Measurements from ENCODE around the gene BANF1. TPM values are rescaled to one million over a fixed set of nuclear protein-coding genes. Genes with fewer than 3 reads are reported as not detected.

Gene BANF1
- total and polyA plus RNA-seq, 9 donors, result 42.1 to 268 (median 207) TPM

DNA sequence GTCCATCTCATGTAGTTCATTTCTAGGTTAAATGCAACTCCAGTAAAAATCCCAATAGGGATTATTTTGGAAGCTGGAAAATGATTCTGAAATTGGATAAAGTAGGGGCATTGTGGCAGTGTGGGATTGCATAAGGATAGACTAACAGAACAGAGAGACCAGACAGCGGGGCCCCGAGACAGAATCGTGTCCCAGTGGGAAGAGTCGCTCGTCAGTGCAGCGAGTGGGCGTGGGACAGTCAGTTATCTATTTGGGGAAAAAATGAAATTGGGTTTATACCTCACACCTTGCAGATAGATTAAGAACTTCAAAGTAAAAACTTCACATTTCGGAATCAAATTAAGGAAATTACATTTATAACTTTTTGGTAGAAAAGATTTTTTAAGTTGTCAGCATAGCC is 30.2 kb upstream of the BANF1 start:
- no peak overlapping the region for H3K4me3 ChIP-seq
- intact Hi-C loops (cut with DNase I), result no loop called here
- no peaks in the 10 kb centered on the region for H3K4me1 ChIP-seq (ENCODE audit: insufficient read depth)
- H3K36me3 ChIP-seq, result no peaks in the 10 kb centered on the region
- H3K9me3 ChIP-seq, result no peaks in the 10 kb centered on the region
- 91 to 93% (median 92%) methylated on average over 8 of the region's 8 CpGs for WGBS, 3 donors
- TF ChIP-seq EP300 (IDR thresholded peaks at IDR 0.05) (no peak), CTCF (IDR thresholded peaks at IDR 0.05) (no peak), POLR2A (IDR thresholded peaks at IDR 0.05) (no peak)
- H3K27ac ChIP-seq, result no peak overlapping the region
- no peaks in the 10 kb centered on the region for H3K27me3 ChIP-seq
- peak in 1 of 5 donors; percentile 3 for DNase-seq

GRCh38 chr11:65973439-65974110 is 28.7 kb upstream of the BANF1 start:
- Histone ChIP-seq H3K9me3 (no peaks in the 10 kb centered on the region), H3K36me3 (no peaks in the 10 kb centered on the region), H3K27me3 (no peaks in the 10 kb centered on the region), H3K4me3 (no peak overlapping the region), H3K4me1 (ENCODE audit: insufficient read depth) (no peaks in the 10 kb centered on the region), H3K27ac (no peak overlapping the region)
- intact Hi-C loops (cut with DNase I), result no loop called here
- DNase-seq, result no peak
- WGBS, 3 donors, result 84 to 96% (median 95%) methylated on average over 13 of the region's 13 CpGs
- no peak for TF ChIP-seq POLR2A (IDR thresholded peaks at IDR 0.05)
- no peak for TF ChIP-seq EP300 (IDR thresholded peaks at IDR 0.05)
- no peak for TF ChIP-seq CTCF (IDR thresholded peaks at IDR 0.05)

DNA sequence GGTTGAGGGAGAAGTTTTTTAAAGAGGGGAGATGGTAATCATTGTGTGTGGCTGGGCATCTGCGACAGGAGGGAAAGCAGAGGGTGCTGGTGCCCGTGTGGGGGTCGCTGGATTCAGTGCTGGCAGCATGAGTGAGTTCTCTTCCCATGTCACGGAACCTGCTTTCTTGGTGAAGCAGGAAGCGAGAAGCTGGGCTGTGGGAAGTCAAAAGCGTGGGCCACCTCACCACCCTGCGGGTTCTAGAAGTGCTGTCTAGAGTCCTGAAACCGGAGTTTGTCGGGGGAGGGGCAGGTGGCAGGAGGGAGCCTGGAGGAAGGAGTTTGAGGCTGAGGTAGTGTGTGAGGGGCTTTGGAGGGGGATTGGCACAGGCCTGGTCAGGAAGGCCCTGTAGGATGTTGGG is 26.5 kb upstream of the BANF1 start:
- H3K4me3 ChIP-seq, result no peak overlapping the region
- no peak for DNase-seq
- H3K27ac ChIP-seq, result no peak overlapping the region
- no peak for TF ChIP-seq POLR2A (IDR thresholded peaks at IDR 0.05)
- no peak for TF ChIP-seq EP300 (IDR thresholded peaks at IDR 0.05)
- TF ChIP-seq CTCF (IDR thresholded peaks at IDR 0.05), result no peak
- intact Hi-C loops (cut with DNase I), result no loop called here
- WGBS, 3 donors, result 93% methylated on average over 9 of the region's 9 CpGs
- no peaks in the 10 kb centered on the region for H3K36me3 ChIP-seq
- no peaks in the 10 kb centered on the region for H3K9me3 ChIP-seq
- no peaks in the 10 kb centered on the region for H3K4me1 ChIP-seq (ENCODE audit: insufficient read depth)
- no peaks in the 10 kb centered on the region for H3K27me3 ChIP-seq

- 78 to 81% (median 78%) methylated on average over 43 of the region's 43 CpGs for WGBS, 3 donors
- no peak overlapping the region for H3K4me3 ChIP-seq
- TF ChIP-seq POLR2A (IDR thresholded peaks at IDR 0.05) (no peak), CTCF (IDR thresholded peaks at IDR 0.05) (no peak), EP300 (IDR thresholded peaks at IDR 0.05) (no peak)
- H3K27ac ChIP-seq, result no peak overlapping the region
- no peaks in the 10 kb centered on the region for H3K9me3 ChIP-seq
- H3K36me3 ChIP-seq, result no peaks in the 10 kb centered on the region
- H3K4me1 ChIP-seq (ENCODE audit: insufficient read depth), result no peaks in the 10 kb centered on the region
- peak in 1 of 5 donors; percentile 24 for DNase-seq
- intact Hi-C loops (cut with DNase I), result no loop called here
- H3K27me3 ChIP-seq, result no peaks in the 10 kb centered on the region
Observed at GRCh38 chr11:65976216-65977176, 25.8 kb upstream of the BANF1 start.
